GM19395 (cell line): ENCODE measurements around the gene SLAMF1.
"Not testable (repeated sequence)": the region's sequence is repeated elsewhere in the genome, so short reads cannot be mapped to it uniquely, and the experiment has no call there.

Experiments used
- ATAC-seq: cut with Tn5 transposase; IDR thresholded peaks from one replicate; pipeline ENCODE4 v1.9.1; 2021; ENCODE audit warnings: mild to moderate bottlenecking, moderate library complexity; ENCODE audit not compliant: unreplicated experiment

The SLAMF1 gene

GRCh38 chr1:160640359-160641123 lies 6.3 kb downstream of the SLAMF1 start:
- ATAC-seq = no peak

GRCh38 chr1:160639652-160640051 lies 7.2 kb downstream of the SLAMF1 start:
- ATAC-seq = no peak

- ATAC-seq = no peak
Measured at GRCh38 chr1:160638926-160639325, 7.9 kb downstream of the SLAMF1 start.

- ATAC-seq = no peak
Measured at GRCh38 chr1:160638540-160638857, 8.3 kb downstream of the SLAMF1 start.

- no peak for ATAC-seq
Measured at GRCh38 chr1:160637821-160638539, 8.9 kb downstream of the SLAMF1 start.

- ATAC-seq = no peak
Measured at GRCh38 chr1:160637065-160637464, 9.8 kb downstream of the SLAMF1 start.

- ATAC-seq = no peak
Measured at GRCh38 chr1:160636547-160636946, 10.3 kb downstream of the SLAMF1 start.

- ATAC-seq = no peak
Measured at GRCh38 chr1:160636076-160636475, 10.8 kb downstream of the SLAMF1 start.

- ATAC-seq = no peak
Measured at GRCh38 chr1:160634543-160635491, 12.0 kb downstream of the SLAMF1 start.

- no peak for ATAC-seq
Measured at GRCh38 chr1:160633330-160633903, 13.4 kb downstream of the SLAMF1 start.

GRCh38 chr1:160631983-160632625 lies 14.7 kb downstream of the SLAMF1 start:
- no peak for ATAC-seq

GRCh38 chr1:160630523-160631451 lies 16.1 kb downstream of the SLAMF1 start:
- ATAC-seq = no peak

GRCh38 chr1:160629286-160630210 lies 17.3 kb downstream of the SLAMF1 start:
- no peak for ATAC-seq

GRCh38 chr1:160628799-160629263 lies 18.0 kb downstream of the SLAMF1 start:
- no peak for ATAC-seq

GRCh38 chr1:160627677-160628289 lies 19.1 kb downstream of the SLAMF1 start:
- not testable (repeated sequence) for ATAC-seq

GRCh38 chr1:160626509-160627342 lies 20.1 kb downstream of the SLAMF1 start:
- peak; percentile 34 for ATAC-seq
